ENCODE measurements around the gene METAP1D.
A peak's percentile ranks its signal among the peaks of the same experiment; 100 is the strongest.
"Not testable (repeated sequence)": the region's sequence is repeated elsewhere in the genome, so short reads cannot be mapped to it uniquely, and the experiment has no call there.

Gene METAP1D

DNA sequence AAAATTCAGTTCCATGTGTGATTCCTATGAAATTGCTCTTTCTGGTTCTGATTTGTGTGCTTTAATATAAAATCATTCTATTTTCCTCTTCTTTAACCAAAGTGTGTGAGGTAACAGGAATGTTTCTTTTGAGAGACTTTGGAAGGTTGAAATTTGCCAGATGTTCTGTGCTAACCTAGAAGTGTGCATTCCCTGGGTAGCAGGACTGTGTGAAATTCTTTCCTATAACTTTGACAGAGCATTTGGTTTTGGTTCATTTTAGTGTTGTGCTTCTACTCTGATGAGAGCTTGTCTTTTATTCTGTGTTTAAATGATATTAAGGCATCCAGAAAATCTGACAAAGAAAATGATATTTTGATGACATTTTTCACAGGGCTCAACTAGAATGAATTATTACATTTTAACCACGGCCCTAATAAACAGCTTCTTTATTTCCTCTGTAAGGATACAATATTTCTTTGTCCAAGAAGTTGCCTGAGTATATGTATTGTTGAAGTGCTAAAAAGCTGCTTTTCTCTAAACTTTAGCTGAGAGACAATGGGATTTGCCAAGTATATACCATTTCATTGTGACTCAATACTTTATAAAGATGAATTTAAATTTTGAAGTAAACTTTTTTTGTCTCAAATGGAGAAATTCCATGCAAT lies 50.8 kb downstream of the METAP1D start:
- no peak for DNase-seq

DNA sequence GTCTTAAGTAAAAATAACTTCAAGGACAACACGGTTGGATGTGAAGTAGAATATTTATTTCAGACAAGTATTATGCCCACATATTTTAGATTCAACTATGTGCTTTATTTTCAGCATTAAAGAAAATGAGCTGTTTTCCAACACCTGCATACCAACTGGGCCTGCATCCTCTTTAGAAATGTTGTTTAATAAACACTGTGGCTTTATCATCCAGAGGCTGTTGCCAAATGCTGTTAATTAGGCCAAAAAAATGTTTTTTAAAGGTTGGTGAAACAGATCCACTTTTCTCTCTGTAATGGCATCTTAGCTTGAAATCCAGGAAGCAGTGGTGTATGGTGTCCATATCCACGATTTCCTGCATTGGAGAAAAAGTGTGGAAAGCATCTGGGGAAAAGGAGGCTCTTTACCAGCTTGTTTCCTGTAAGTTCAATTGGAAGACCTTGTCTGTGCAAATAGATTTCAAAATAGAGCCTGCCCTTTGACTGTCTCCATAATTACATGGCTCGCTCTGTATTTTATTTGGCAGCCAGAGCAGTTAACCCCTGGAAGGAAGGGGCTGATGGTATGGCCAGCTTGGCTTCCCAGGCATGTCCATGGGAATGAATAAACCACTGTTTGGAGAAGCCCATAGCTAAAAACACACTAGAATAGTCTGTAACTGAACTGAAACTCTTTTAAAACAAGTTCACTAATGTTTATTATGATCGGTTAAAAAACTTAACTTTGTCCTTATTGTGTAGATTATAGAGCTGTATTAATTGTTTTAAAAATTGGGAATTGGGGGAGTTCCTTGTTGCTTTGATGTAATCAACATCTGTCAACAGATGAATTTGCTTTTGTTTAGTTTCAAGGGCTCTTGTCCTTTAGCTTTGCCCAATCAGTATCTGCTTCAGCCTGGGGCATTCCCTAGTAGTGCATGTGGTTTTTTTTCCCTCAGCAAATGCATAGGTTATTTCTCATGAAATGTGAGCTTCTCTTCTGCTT lies 52.5 kb downstream of the METAP1D start:
- DNase-seq: peak; percentile 40

DNA sequence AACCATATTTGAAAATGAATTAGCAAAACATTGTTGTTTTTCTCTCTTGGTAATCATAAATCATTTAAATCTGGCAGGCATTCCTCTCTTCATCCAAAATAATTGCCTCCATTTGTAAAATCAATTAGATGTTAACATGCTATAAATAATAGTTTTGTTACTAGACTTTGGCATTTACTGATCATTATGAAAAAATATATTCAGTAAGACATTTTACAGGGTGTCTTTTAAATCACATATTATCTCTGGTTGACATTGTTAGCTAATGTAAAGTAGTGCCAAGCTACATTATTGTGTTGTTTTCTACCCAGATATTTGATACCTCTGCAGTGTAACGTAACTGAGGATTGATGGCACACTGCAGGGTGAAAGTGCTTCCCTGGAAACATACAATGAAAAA lies 53.7 kb downstream of the METAP1D start:
- DNase-seq: no peak

DNA sequence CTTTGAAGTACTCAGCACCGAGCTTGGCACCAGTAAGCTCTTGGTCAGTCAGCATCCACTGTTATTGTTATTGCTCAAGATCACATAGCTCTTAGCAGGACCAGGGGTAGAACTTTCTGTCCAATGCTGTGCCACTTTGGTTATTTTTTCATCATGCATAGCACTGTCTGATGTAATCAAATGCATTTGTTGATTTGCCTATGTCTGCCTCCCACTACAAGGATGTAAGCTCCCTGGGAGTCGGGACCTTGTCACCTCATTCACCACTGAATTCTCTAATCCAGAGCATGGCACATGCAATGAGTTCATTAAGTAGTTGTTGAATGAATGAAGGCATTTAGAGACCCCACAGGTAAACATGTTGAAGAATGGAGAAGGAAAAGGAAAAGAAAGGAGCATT lies 56.5 kb downstream of the METAP1D start:
- DNase-seq: no peak

DNA sequence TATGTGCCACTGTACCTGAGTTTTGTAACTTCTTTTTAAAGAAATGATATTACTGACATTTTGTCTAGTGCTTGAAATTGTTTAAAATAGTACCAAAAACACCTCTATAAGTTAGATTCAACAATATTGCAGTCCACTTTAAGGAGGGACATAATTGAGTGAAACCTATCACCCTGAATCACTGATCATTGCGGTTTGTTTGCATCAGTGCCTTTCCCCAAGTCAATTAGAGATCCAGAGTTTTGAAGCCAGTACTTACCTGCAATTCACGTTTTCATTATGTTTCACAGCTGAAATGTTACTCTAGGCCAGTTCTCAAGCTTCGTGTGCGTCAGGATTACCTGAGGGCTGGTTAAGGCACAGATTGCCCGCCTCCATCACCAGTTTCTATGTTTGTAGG lies 58.9 kb downstream of the METAP1D start:
- DNase-seq: no peak

DNA sequence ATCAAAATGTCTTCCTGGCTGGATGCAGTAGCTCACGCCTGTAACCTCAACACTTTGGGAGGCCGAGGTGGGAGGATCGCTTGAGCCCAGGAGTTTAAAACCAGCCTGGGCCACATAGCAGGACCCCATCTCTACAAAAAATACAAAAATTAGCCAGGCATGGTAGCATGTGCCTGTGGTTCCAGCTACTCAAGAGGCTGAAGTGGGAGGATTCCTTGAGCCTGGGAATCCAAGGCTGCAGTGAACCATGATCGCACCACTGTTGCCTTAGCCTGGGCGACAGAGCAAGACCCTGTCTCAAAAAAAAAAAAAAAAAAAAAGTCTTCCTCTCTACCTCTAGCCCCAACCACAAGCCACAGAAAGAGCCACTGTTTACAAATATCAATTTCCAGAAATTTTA lies 60.4 kb downstream of the METAP1D start:
- not testable (repeated sequence) for DNase-seq

DNA sequence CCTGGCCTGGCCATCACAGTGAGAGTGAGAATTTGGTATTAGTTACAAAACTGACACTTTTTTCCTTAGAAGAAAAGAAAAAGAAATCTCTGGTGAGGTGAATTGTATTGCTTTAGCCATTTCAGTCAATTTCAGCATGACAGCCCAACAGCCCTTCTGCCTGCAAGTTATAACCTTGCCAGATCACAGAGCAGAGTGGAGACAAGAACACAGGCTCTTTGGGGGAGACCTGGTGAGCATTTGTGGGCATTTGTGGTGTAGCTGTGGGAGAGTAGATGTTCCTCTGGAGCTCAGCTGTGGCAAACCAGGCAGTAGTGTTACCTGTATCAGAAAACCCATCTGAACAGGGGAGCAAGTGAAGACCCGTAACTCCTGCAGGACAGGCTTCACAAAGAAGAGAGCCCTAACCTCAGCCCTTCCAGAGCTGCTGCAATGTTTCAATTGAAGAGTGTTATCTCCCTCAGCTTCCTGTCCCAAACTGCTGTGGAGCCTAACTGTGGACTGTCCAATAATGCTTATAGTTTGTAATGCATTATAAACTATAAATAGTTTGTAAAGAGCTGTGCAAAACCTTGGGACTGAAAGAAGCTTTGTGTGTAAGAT lies 62.8 kb downstream of the METAP1D start:
- DNase-seq: no peak

DNA sequence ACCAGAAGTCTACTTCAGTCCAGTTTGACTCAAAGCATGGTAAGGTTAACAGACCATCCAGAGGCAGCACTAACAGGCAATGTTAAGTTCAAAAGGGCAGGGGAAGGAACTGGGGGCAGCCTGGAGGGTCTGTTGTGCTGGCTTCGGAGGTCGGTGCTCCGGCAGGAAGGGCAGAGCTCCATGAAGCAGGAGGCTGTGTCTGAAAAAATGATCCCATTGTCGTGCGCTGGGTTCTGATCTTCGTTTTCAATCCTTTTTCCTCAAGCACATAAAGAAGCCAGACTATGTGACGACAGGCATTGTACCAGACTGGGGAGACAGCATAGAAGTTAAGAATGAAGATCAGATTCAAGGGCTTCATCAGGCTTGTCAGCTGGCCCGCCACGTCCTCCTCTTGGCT lies 63.7 kb downstream of the METAP1D start:
- no peak for DNase-seq

DNA sequence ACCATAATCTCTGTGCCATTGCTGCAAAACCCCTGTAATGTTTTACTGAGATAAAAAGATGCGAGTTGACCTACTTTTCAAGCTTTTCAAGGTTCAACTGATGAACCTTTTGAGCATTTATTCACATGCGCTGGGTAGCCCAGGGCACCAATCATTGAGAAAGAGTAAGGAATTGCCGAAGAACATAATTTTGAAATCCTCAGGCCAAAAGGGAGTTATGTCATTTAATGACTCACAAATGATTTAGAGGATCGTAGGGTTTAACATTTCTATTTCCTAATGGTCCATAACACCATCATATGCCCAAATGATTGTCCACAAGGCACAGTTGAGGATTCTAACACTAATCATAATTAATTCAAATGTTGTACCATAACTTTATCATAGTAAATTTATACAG lies 65.4 kb downstream of the METAP1D start:
- DNase-seq: no peak

DNA sequence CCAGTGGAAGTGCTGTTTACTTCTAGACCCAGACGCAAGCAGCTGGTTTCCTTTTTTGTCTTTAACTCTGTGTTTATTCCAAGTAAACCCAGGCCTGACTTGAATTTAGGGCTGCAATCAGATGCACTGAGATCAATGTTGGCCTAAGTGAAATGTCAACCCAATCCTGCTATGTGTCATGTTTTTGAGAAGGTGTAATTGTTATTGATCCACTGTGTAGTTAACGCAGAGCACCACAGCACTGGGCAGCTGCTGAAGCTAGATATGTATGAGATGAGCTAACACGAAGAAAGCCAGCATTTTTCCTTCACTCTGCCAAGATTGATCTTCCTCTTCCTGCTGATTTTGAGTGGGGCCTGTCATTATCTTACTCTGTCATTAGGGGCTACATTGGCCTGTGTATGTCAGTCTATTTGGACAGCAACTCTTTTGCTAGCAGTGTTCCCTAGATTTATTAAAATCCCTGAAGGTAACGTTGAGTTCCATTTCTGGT lies 66.7 kb downstream of the METAP1D start:
- no peak for DNase-seq

DNA sequence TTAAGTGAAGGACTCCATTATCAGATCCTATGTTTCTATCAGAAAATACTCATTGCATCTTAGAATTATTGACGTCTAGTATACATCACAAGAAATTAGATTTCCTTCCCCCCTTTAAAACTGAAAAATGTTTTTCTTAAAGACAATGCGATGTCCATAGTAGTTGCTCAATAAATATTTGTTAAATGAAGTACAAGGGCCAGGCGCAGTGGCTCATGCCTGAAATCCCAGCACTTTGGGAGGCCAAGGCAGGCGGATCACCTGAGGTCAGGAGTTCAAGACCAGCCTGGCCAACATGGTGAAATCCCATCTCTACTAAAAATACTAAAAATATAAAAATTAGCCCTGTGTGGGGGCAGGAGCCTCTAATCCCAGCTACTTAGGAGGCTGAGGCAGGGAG lies 68.2 kb downstream of the METAP1D start:
- DNase-seq: not testable (repeated sequence)

DNA sequence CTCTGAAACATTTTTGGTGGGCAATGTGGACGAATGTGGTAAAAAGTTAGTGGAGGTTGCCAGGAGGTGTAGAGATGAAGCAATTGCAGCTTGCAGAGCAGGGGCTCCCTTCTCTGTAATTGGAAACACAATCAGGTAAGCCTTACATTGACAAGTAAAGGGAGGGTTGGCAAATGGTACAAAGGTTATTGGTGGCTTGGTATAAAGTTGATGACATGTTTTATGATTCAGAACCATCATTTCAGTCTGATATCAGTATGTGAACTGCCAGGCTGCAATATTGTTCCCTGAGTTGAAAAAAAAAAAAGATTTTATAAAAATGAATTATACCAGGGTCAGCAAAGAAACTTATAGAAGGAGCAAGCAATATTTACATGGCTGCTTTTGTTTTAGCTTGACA lies 71.2 kb downstream of the METAP1D start:
- no peak for DNase-seq

DNA sequence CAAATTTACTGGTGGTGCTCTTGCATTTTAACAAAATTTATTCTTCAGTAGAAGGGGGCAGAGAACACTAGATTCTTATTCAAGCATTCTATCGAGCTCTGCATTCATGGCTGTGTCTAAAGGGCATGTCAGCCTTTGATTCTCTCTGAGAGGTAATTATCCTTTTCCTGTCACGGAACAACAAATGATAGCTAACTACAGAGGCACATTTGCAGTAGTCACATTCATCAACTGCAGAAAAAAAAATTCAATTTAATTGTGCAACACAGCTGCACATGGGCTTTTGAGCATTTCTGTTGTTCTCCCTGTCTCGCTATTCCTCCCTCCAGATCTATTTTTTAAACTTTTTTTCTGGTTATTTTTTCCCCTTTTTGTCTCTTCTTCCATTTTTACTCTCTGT lies 72.5 kb downstream of the METAP1D start:
- DNase-seq: peak; percentile 70

DNA sequence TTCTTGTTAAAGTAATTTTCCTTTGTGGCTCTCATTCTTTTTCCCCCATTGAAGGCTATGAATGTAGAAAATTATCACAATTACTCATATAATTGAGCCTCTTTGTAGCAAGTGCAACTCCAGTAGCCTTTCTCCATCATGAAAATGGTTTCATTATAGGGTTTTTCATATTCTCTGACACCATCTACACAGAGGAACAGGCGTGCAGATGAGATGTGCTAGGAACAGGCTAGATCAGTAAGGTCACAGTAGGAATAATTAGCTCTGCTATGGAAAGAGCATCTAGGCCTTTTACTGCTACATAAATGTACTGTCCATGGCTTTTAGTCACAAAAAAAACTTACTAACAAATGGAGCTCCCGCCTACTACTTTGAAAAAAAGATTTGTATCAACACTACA lies 73.0 kb downstream of the METAP1D start:
- peak; percentile 39 for DNase-seq

DNA sequence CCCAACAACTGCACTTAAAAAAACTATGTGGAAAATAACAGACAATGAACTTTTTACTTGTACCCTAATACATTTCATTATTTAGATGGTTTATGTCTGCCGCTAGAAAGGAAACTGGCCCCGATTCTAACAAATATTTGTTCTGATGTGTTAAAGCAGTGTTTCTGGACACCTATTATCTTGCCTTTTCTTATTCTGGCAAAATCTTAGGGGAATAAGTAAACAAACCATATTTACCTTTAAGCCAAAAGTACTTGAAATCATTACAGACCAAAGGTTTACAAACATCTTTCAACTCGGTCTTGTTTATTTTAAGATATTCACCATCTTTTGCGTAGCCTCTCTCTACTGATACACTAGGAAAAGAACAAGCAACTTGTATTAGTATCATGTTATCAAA lies 73.8 kb downstream of the METAP1D start:
- no peak for DNase-seq

DNA sequence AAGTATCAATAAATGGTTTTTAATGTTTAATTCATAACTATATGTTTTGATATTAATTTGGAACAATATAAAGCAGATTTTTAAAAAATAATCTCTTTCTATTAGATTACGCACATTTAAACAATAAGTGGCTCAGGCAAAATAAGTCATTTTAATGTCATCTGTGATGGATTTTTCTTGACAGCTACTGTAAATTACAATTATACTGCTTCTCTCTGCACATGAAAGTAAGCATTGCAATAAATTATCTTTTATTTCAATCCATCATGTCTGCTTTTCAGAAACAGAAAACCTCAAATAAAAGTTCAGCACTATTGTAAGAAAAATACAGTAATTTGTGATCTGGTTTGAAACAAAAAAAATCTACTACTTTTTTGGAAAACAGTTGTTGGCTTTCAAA lies 74.5 kb downstream of the METAP1D start:
- DNase-seq: no peak

DNA sequence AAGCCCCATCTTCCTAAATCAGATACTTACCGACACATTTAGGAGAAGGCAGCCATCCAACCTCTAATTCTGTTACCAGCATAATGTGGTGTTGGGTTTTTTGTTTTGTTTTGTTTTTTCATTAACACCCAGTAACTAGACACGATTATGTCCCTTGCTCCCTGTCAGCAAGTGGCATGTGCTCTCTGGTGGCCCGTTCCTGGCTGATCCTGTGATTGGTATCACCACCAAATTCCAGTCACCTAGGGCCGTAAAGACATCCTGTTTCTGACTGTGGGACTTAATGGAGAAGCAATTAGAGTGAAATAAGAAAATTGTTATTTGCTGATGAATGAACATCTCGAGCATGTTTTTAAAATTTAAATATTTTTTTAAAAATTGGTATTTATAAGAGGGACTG lies 79.7 kb downstream of the METAP1D start:
- DNase-seq: no peak

DNA sequence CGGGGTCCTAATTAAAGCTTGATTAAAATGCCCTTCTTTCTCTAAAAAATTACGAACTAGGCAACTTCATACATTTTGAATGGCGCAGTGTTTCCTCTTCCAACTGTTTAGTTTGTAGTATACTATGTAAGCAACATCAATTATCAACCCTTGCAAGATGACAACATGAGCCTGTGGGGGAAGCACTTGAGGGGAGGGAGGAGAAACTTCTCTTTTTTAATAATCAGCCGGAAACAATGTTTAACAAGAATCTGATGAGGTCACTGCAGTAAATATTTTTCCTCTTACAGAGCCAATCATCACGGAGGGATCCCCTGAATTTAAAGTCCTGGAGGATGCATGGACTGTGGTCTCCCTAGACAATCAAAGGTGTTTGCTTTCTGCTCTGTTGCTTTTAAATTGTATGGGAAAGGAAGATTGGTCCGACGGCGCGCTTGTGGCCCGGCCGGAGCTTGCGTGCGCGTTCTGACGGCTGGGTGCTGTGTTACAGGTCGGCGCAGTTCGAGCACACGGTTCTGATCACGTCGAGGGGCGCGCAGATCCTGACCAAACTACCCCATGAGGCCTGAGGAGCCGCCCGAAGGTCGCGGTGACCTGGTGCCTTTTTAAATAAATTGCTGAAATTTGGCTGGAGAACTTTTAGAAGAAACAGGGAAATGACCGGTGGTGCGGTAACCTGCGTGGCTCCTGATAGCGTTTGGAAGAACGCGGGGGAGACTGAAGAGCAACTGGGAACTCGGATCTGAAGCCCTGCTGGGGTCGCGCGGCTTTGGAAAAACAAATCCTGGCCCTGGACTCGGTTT lies 80.3 kb downstream of the METAP1D start:
- no peak for DNase-seq

DNA sequence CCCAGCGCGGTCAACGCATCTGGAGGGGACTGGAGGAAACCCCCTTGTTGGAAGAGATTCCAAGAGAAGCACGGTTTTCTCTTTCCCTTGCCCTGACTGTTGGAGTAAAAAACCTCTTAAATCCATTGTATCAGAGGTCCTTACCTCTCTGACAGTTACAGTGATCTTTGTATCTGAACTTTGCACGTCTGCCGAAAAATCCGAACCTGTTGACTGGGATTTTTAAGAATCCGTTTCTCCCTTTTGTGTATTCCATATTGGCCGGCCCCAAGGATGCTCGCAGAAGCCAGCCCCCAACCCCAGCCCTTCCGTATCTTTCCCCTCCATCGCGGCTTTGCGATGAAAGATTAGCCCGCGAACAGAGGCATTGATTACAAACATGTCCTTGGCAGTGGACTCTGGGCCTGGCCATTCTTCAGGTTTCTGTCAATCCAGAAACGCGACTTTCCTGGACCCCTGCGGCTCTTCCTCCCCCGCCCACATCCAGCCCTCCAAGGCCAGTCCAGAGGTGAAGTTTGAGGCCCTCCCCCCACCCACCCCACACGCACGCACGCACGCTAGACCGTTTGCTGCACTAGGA lies 81.0 kb downstream of the METAP1D start:
- DNase-seq: no peak

DNA sequence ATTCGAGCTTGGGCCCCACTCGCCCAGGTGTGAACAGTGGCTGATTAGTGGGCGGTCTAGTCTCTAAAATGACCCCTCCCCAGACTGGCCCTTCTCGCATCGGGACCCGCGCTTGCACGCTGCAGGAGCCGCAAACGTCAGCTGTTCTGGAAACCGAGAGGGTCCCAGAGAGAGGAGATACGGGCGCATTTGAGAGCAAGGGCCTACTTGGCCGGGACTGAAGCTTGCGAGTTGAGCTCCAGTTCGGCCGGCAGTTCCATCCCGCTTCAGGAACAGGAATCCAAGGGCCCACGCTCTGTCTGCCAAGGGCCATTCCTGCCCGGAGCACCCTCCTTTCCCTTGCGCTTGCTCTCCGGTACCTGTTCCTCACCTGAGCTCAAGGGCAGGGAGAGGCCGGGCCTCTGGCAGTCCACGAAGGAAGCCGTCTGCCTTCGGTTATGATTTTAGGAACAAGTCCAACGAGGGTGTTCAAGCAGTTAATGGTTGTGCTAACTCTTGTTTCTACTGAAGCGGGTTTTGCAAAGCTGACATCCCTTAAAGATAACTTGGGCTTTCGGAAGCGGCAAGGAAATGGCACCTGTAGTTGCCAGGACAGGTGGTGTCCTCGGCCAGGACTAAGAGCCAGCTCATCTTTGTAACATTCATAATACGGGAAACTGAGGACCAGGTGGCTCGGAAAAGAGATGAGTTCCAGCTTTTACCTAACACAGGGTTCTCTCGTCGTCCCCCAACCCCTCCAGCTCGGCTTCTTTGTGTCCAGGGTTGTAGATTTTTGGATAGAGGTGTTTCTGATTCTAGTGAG lies 81.7 kb downstream of the METAP1D start:
- no peak for DNase-seq

DNA sequence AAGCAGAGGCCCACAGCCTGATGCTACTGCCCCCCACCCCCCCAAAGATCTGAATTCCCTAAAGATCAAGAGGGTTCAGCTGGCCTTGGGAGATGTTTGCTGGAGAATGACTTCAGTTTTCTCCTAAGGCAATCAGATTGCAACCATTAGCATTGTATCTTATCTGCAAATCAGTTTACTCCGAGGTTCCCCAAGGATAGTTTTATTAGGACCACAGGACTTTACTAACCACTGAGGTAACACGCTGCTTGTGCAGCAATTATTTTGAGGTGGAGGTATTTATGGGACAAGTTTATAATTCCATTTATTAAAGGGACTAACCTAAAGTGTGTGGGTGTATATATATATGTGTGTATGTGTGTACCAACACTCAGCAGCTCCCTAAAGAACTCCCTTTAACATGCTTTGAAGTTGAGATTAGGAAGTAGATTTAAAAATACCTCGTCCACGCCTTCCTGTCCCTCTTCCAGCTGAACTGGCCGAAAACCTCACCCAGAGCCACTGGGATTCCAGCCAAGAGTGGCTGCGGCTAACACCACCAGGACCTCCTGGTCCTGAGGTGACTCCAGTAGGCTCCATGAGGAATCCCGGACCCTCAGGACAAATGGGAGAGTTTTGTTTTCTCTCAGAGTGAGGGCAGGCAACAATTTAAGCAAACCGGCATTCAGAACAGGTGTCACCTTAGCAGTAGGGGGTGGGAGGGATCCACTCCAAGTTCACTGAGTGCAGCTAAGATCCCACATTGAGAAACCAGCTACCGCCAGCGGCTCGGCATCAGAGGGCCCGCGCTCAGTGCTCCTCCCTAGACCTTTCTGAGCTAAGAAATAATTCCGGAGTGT lies 82.6 kb downstream of the METAP1D start:
- no peak for DNase-seq
